Kidney epithelial cell (primary cell): Measurements from ENCODE around the gene MYH10. TPM values are rescaled to one million over a fixed set of nuclear protein-coding genes. Genes with fewer than 3 reads are reported as not detected.

Experiments
- DNase-seq: peaks from one replicate; pipeline ENCODE4 v3.0.0-alpha.2; 2010; ENCODE audit warnings: low read depth
- H3K27me3 ChIP-seq: 2 replicates; pipeline ENCODE4 v1.6.0; 2011; ENCODE audit warnings: low read length; ENCODE audit not compliant: control insufficient read depth, insufficient read depth
- H3K36me3 ChIP-seq: 2 replicates; pipeline ENCODE4 v1.5.1; 2011; ENCODE audit warnings: low read length; ENCODE audit not compliant: control insufficient read depth, insufficient read depth
- H3K4me3 ChIP-seq: 2 replicates; pipeline ENCODE4 v1.5.1; 2011; ENCODE audit warnings: low read depth, mild to moderate bottlenecking, control low read depth, low read length
- CTCF ChIP-seq: IDR thresholded peaks from 2 replicates; pipeline ENCODE4 v1.5.1; 2011; ENCODE audit warnings: mild to moderate bottlenecking, moderate library complexity, low read length, control low read depth, inconsistent platforms; ENCODE audit not compliant: insufficient read depth, poor library complexity, severe bottlenecking
- total RNA-seq: library from RNA; depleted of rRNA; stranded (reverse); fragments of >200 nt; gene quantifications from 2 replicates; pipeline ENCODE4 v1.2.3, GENCODE V29; 2015

The MYH10 gene
- total RNA-seq, 1 donor from 2014 or later: 90.5 TPM

DNA sequence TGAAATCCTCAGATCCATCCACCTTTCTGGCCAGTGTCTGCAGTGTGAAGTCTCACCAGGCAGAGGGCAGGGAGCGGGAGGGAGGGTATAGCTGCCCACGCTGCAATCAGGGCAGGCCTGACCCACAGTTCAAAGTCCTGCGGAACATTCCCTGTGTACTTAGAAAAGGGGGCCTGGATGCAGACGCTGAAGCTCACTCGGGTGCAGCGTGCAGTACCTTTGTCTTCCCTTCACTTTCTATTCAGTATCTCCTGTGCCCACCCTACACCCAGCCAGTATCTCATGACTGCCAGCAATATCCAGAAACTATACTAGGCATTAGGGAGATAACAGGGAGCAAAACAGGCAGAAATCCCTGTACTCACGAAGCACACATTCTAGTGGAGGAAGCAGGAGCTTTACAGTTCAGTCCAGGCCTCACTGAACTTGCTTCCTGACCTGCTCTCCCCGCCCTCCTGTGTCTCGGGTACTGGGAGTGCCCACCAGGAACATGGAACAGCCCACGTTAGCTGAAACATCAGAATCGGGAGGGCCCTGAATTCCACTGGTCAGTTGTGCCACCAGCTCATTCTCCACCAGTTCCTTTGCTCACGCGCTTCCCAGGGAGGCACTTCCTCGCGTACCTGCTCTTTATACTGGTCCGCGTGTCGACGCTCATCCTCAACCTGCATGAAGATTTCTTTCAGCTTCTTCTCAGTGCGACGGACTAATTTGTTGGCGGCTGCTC lies 152.6 kb downstream of the MYH10 start:
- no peaks in the 10 kb centered on the region for H3K27me3 ChIP-seq
- DNase-seq: no peak
- TF ChIP-seq CTCF: no peak
- peaks cover 1% of the 10 kb centered on the region for H3K36me3 ChIP-seq
- no peak overlapping the region for H3K4me3 ChIP-seq

DNA sequence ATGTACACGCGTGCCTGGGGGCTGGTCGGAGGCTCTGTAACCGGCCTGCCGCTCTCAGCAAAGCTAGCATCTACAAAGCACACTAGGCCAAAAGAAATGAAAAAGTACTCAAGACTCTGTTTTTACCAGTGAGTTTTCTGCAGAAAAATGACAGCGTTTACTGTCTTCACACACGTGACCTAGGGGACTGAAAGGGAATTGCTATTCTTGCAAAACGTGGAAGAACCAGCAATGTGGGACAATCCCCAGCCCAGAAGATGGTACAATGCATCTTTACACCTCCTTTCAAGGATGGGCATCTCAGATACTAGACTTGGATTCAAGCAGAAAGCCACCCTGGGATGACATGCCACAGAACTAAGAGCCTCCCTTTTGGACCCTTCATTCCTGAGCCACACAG lies 153.4 kb downstream of the MYH10 start:
- no peaks in the 10 kb centered on the region for H3K36me3 ChIP-seq
- H3K27me3 ChIP-seq: no peaks in the 10 kb centered on the region
- no peak overlapping the region for H3K4me3 ChIP-seq
- DNase-seq: no peak
- TF ChIP-seq CTCF: no peak

GRCh38 chr17:8476741-8477140 lies 153.8 kb downstream of the MYH10 start:
- Histone ChIP-seq H3K36me3 (no peaks in the 10 kb centered on the region), H3K4me3 (no peak overlapping the region), H3K27me3 (no peaks in the 10 kb centered on the region)
- TF ChIP-seq CTCF: no peak
- DNase-seq: no peak

GRCh38 chr17:8475781-8476180 lies 154.7 kb downstream of the MYH10 start:
- TF ChIP-seq CTCF: no peak
- H3K4me3 ChIP-seq: no peak overlapping the region
- no peak for DNase-seq
- H3K27me3 ChIP-seq: no peaks in the 10 kb centered on the region
- no peaks in the 10 kb centered on the region for H3K36me3 ChIP-seq

DNA sequence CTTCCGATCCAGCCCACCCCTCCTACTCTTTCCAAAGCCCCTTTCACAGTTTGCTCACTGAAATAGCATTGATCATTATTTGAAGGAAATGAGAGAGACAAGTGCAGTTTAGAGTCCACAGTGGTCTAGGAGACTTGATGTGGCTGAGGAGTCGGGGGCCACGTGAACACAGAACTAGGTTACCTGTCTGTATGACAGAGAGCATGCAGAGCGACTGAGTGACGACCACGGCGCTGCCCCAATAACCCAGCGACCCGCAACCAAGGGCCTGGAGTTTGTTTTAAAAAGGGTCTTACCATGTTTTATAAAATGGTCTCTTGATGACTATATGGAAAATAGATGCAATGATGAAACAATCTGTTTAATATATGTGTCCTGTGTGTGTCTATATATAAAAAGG lies 155.3 kb downstream of the MYH10 start:
- no peak for TF ChIP-seq CTCF
- Histone ChIP-seq H3K36me3 (no peaks in the 10 kb centered on the region), H3K27me3 (no peaks in the 10 kb centered on the region), H3K4me3 (no peak overlapping the region)
- DNase-seq: no peak

DNA sequence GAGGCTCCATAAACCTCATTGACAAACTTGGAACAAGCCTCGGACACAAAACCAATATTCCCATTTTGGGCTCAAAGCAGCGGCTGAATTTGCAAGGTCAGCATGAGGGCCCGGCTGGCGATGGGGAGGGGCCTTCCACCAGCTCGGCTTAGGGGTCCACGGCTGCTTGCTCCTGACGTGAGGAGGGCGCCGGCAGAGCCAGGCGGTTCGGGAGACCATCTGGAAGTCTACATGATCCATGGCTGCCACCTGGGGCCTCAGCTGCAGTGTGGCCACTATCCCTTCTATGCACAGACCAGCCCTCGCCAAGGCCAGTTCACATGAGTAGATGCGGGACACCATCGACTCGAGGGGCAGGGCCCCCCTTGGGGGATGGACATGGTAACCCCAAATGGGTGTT lies 155.7 kb downstream of the MYH10 start:
- DNase-seq: no peak
- Histone ChIP-seq H3K27me3 (no peaks in the 10 kb centered on the region), H3K4me3 (no peak overlapping the region), H3K36me3 (no peaks in the 10 kb centered on the region)
- TF ChIP-seq CTCF: no peak
